ENCODE results near the gene CGB8.

CGB8 gene

GRCh38 chr19:48999481-49000325, 49.2 kb downstream of the CGB8 start:
- no peak for DNase-seq (ENCODE audit: low read depth)
- H3K4me3 ChIP-seq (ENCODE audit: low read length) = no peak overlapping the region
- TF ChIP-seq CTCF (conservative IDR thresholded peaks at IDR 0.05; ENCODE audit: low read depth, low read length) = peak; percentile 86

GRCh38 chr19:48997972-48998371, 50.9 kb downstream of the CGB8 start:
- peak; percentile 71 for TF ChIP-seq CTCF (conservative IDR thresholded peaks at IDR 0.05; ENCODE audit: low read depth, low read length)
- no peak for DNase-seq (ENCODE audit: low read depth)
- H3K4me3 ChIP-seq (ENCODE audit: low read length) = no peak overlapping the region
